Measurements from ENCODE around the gene VANGL1. TPM values are rescaled to one million over a fixed set of nuclear protein-coding genes. Genes with fewer than 3 reads are reported as not detected.

The VANGL1 gene
- total and polyA plus RNA-seq, 2 of the 8 experiments (the other 6 are each of a cell fraction or from before 2014, with no cell fraction given) = 9.4 to 13.4 TPM

GRCh38 chr1:115606305-115606704 lies 35.5 kb upstream of the VANGL1 start:
- no peak overlapping the region for H4K8ac ChIP-seq (ENCODE audit: extremely low read depth, insufficient read depth, low read length)
- H3K27me3 ChIP-seq (replicated peaks in 1 of 4; ENCODE audit: control insufficient read depth in 3 of 4, extremely low read depth in 1 of 4, insufficient read depth in 3 of 4, low read length in 3 of 4) = no peaks in the 10 kb centered on the region; a peak in 1 of 7 replicates
- ChIA-PET CTCF (ENCODE audit: partially characterized antibody) (interaction anchor here (0.8 to 1.7 kb wide), 4 partner anchors 10 to 166 kb away, joined by 3 to 9 read pairs (median 3); no protein-coding TSS in a partner anchor), POLR2A (ENCODE audit: partially characterized antibody) (no interaction called here)
- TF ChIP-seq SUZ12 (IDR thresholded peaks at IDR 0.05; ENCODE audit: low read length) (no peak), POLR2AphosphoS5 (IDR thresholded peaks at IDR 0.05; ENCODE audit: low read depth, low read length) (no peak), BRCA1 (IDR thresholded peaks at IDR 0.05; ENCODE audit: low read depth, low read length) (no peak)
- no peak overlapping the region for H2BK12ac ChIP-seq (ENCODE audit: low read depth, low read length)
- H3K79me2 ChIP-seq (ENCODE audit: control insufficient read depth in 1 of 2, insufficient read depth in 2 of 2, low read length in 2 of 2) = no peaks in the 10 kb centered on the region
- H3K9me3 ChIP-seq (ENCODE audit: insufficient read depth in 2 of 2, low read depth in 1 of 2, low read length in 1 of 2) = no peaks in the 10 kb centered on the region
- no peaks in the 10 kb centered on the region for H3K23me2 ChIP-seq (ENCODE audit: low read depth, low read length)
- FAIRE-seq = no peak
- H2AFZ ChIP-seq (ENCODE audit: low read length) = no peak overlapping the region
- no peaks in the 10 kb centered on the region for H3K79me1 ChIP-seq (ENCODE audit: low read depth, low read length)
- DNase-seq (ENCODE audit: low read depth in 1 of 2, low spot score in 2 of 2) = no peak
- H2BK5ac ChIP-seq (ENCODE audit: low read depth, low read length) = no peak overlapping the region
- H2AK5ac ChIP-seq (ENCODE audit: low read depth, low read length) = no peak overlapping the region
- H3K4me3 ChIP-seq (ENCODE audit: extremely low read depth in 1 of 4, insufficient read depth in 2 of 4, low read depth in 3 of 4, low read length in 4 of 4) = no peak overlapping the region
- no peak overlapping the region for H3K18ac ChIP-seq (ENCODE audit: extremely low read depth, low read length)
- no peak overlapping the region for H3K27ac ChIP-seq (ENCODE audit: low read depth, low read length)
- 81% methylated on average over 5 of the region's 5 CpGs; no CpG with 5 or more reads in 1 of the 2 experiments for WGBS, 2 experiments (ENCODE audit: extremely low coverage in 1 of 2, insufficient coverage in 1 of 2, insufficient read length in 1 of 2, insufficient replicate concordance in 2 of 2, low coverage in 1 of 2, low lambda C conversion rate in 2 of 2, missing lambda C conversion rate in 1 of 2)
- H2BK120ac ChIP-seq (replicated peaks; ENCODE audit: low read depth, low read length) = no peak overlapping the region
- H3K14ac ChIP-seq (ENCODE audit: insufficient read length) = no peak overlapping the region
- no peak overlapping the region for H2BK15ac ChIP-seq (ENCODE audit: low read length)
- H3K36me3 ChIP-seq (ENCODE audit: control insufficient read depth in 2 of 4, insufficient read depth in 4 of 4, low read length in 3 of 4) = no peaks in the 10 kb centered on the region
- no peak overlapping the region for H4K91ac ChIP-seq (replicated peaks; ENCODE audit: insufficient read length, low read length)
- no peak overlapping the region for H3K56ac ChIP-seq (replicated peaks; ENCODE audit: insufficient read length, low read depth, low read length)
- H3K4ac ChIP-seq (replicated peaks; ENCODE audit: insufficient read length, low read depth, low read length) = no peak overlapping the region
- no peak overlapping the region for H3K9ac ChIP-seq (replicated peaks in 1 of 4; ENCODE audit: extremely low read depth in 1 of 4, low read depth in 3 of 4, low read length in 3 of 4)
- H2BK20ac ChIP-seq (ENCODE audit: low read length) = no peak overlapping the region
- no peak overlapping the region for H3K23ac ChIP-seq (ENCODE audit: insufficient read length)
- H3K4me1 ChIP-seq (replicated peaks in 1 of 4; ENCODE audit: control insufficient read depth in 3 of 4, insufficient read depth in 4 of 4, low read length in 3 of 4) = peaks cover 0 to 4% (median 0%) of the 10 kb centered on the region in 4 experiments; a peak in 1 of 7 replicates
- no peak overlapping the region for H3K4me2 ChIP-seq (ENCODE audit: insufficient read depth in 1 of 2, low read depth in 2 of 2, low read length in 2 of 2)
- H4K20me1 ChIP-seq (replicated peaks in 1 of 2; ENCODE audit: control insufficient read depth in 1 of 2, insufficient read depth in 2 of 2, low read length in 2 of 2) = no peaks in the 10 kb centered on the region
- no peak overlapping the region for H4K5ac ChIP-seq (ENCODE audit: insufficient read length, low read depth, low read length)

All from H1 (cell line).